ENCODE measurements around the gene DRD2. TPM values are rescaled to one million over a fixed set of nuclear protein-coding genes. Genes with fewer than 3 reads are reported as not detected.

DRD2 gene
- total and polyA plus RNA-seq, 2 of the 13 experiments (the other 11 are each of a cell fraction or from before 2014, with no cell fraction given): not detected

GRCh38 chr11:113521737-113522517 lies 46.7 kb upstream of the DRD2 start:
- no peak for FAIRE-seq

More at GRCh38 chr11:113521737-113522517, 46.7 kb upstream of the DRD2 start:
- Histone ChIP-seq H3K4me1 (ENCODE audit: insufficient read depth, low read length) (peaks cover 6% of the 10 kb centered on the region), H3K27ac (ENCODE audit: extremely low read length, insufficient read depth, low read length) (no peak overlapping the region), H3K4me2 (ENCODE audit: low read depth, low read length) (no peak overlapping the region), H4K20me1 (ENCODE audit: insufficient read depth, low read length) (no peaks in the 10 kb centered on the region), H3K9me3 (ENCODE audit: low read length) (no peaks in the 10 kb centered on the region), H2AFZ (ENCODE audit: low read length) (no peak overlapping the region), H3K36me3 (replicated peaks in 1 of 2; ENCODE audit: control insufficient read depth in 1 of 2, insufficient read depth in 2 of 2, low read length in 2 of 2) (no peaks in the 10 kb centered on the region), H3K79me2 (ENCODE audit: insufficient read depth, low read length) (no peaks in the 10 kb centered on the region), H3K27me3 (ENCODE audit: control insufficient read depth in 1 of 2, insufficient read depth in 2 of 2, low read length in 2 of 2) (0 out of 5 replicates have a peak, but pooled peaks cover 0 to 3% of the 10 kb centered on the region in 2 experiments), H3K4me3 (replicated peaks in 1 of 3; ENCODE audit: insufficient read depth in 1 of 3, low read depth in 2 of 3, low read length in 3 of 3) (no peak overlapping the region), H3K9ac (ENCODE audit: insufficient read depth, low read depth, low read length) (no peak overlapping the region)
- POLR2A ChIA-PET: no interaction called here
- ATAC-seq (no peak), DNase-seq (ENCODE audit: low spot score) (no peak)
- intact Hi-C loops (cut with micrococcal nuclease; ENCODE audit: unreplicated experiment) (no loop called here), in situ Hi-C loops (cut with HindIII; ENCODE audit: extremely low pct_ligation_motif_present, low pct_unique_long_range_greater_than_20kb) (no loop called here)
- 2% methylated on average over 2 of the region's 3 CpGs for WGBS (ENCODE audit: low lambda C conversion rate)
- BruUV-seq (replicated peaks): no TSS peak
- TF ChIP-seq ZNF558 (CRISPR knock-in tag; IDR thresholded peaks at IDR 0.05; ENCODE audit: borderline replicate concordance): no peak
- no peak for TF ChIP-seq JUNB (CRISPR knock-in tag; IDR thresholded peaks at IDR 0.05; ENCODE audit: borderline replicate concordance)
- no peak for TF ChIP-seq CBX2 (IDR thresholded peaks at IDR 0.05; ENCODE audit: low read depth, low read length)
- TF ChIP-seq CBX2 (CRISPR knock-in tag; IDR thresholded peaks at IDR 0.05; ENCODE audit: low read depth): no peak
- no peak for TF ChIP-seq PRDM4 (CRISPR knock-in tag; IDR thresholded peaks at IDR 0.05; ENCODE audit: borderline replicate concordance)
- no peak for TF ChIP-seq PTBP1 (IDR thresholded peaks at IDR 0.05; ENCODE audit: low read depth, low read length, poor library complexity, severe bottlenecking)
- no peak for TF ChIP-seq ZNF746 (CRISPR knock-in tag; IDR thresholded peaks at IDR 0.05)
- no peak for TF ChIP-seq FOXC1 (CRISPR knock-in tag; IDR thresholded peaks at IDR 0.05; ENCODE audit: borderline replicate concordance)
- CTCF ChIA-PET (ENCODE audit: low intra/inter-chr PET ratio, low total read pairs): no interaction called here
